Left renal cortex interstitium (tissue), 4 donors: ENCODE data around the gene DCAKD. TPM values are rescaled to one million over a fixed set of nuclear protein-coding genes. Genes with fewer than 3 reads are reported as not detected.

Experiments
- DNase-seq, 4 donors: peaks; one replicate each; pipeline ENCODE4 v3.0.0-alpha.2; 2013; ENCODE audit warnings: low read depth in 4 of 4, low spot score in 2 of 4, missing footprints in 1 of 4
- polyA plus RNA-seq, 4 donors: library from polyadenylated mRNA; unstranded; fragments of 120-200 nt; gene quantifications; one replicate each; pipeline ENCODE4 v1.2.1, GENCODE V29; 2013; ENCODE audit not compliant: insufficient read length in 4 of 4

Gene DCAKD
- polyA plus RNA-seq, 4 donors = 46.3 to 69.4 (median 57.5) TPM

DNA sequence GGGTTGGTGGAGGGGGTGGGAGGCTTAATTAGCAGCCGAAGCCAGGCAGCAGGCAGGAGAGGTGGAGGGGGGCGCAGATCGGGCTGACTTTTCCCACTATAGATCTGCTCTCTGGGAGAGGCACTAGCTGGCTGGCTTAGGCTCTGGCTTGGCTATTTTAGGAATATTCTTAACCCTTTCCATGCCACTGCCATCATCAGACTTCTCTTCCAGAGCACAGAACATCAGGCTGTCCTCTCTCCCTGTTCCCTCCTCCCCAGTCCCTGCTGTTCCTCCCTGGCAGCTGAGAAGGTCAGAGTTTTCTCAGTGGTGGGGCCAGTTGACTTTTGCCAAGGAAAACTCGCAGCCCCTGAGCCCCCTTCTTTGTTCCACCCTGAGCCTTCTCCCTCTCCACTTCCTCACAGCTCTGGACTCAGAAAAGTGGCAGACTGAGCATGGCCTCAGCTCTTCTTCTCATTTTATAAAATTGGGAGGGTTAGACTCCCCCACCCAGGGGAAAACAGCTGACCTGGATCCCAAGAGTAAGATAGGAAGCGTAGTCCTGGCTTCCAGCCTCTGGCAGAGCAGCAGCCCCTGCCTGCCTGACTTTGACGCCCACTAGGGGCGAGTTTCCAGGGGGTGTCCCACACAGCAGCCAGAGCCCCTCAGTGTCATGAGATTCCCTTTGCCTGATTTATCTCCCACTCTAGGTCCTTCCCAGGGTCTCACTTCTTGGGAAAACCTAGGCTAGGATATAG, 73.5 kb downstream of the DCAKD start:
- DNase-seq = no peak

- no peak for DNase-seq
These were observed 74.4 kb downstream of the DCAKD start for GRCh38 chr17:44977065-44977464.

DNA sequence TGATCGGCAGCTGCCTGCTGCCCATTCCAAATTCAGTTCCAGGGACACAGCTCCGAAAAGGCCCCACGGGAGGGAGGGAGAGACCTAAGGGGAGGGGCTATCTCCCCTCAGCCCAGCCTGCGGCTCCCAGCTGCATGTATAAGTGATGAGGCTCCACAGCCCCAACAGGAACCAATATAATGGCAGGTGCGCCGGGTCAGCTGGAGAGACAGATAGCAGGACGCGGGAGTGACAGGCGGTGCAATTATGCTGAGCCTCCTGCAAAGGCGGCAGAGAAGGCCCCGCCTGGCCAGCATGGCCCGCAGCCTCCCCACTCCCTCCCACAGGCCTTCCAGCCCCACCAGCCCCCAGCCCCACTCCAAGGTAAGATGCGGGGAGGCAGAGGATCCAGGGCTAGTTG, 75.2 kb downstream of the DCAKD start:
- DNase-seq = no peak

Other genes starting within 250 kb of the DCAKD start
- 10 to 100 TPM; 21.4 to 27.1 (median 23.8) TPM for gene GJC1, start 221.3 kb downstream of the DCAKD start, polyA plus RNA-seq
- gene HIGD1B, start 203.7 kb downstream of the DCAKD start, polyA plus RNA-seq = 1 to 10 TPM in 3 of 4 donors, under 1 TPM in 1; 0.88 to 1.7 (median 1.2) TPM
- 100 to 1,000 TPM in 2 of 4 donors, 10 to 100 TPM in 2; 93.7 to 126 (median 105) TPM for gene EFTUD2, start 152.2 kb downstream of the DCAKD start, polyA plus RNA-seq
- gene GFAP, start 136.1 kb downstream of the DCAKD start, polyA plus RNA-seq = 1 to 10 TPM in 1 of 4 donors, under 1 TPM in 3; 0.78 to 8.3 (median 0.89) TPM
- 10 to 100 TPM in 3 of 4 donors, 1 to 10 TPM in 1; 7.3 to 20.8 (median 14.3) TPM for gene KIF18B, start 103.9 kb downstream of the DCAKD start, polyA plus RNA-seq
- 1 to 10 TPM; 2.0 to 3.6 (median 3.0) TPM for gene C1QL1, start 83.3 kb downstream of the DCAKD start, polyA plus RNA-seq
- gene NMT1, start 9.7 kb upstream of the DCAKD start, polyA plus RNA-seq = 10 to 100 TPM; 70.3 to 95.5 (median 74.2) TPM
- gene PLCD3, start 80.9 kb upstream of the DCAKD start, polyA plus RNA-seq = 10 to 100 TPM; 21.1 to 38.0 (median 30.0) TPM
- 10 to 100 TPM; 11.4 to 19.0 (median 16.9) TPM for gene ACBD4, start 84.1 kb upstream of the DCAKD start, polyA plus RNA-seq
- gene HEXIM1, start 96.8 kb upstream of the DCAKD start, polyA plus RNA-seq = 10 to 100 TPM; 36.3 to 44.6 (median 43.1) TPM
- 10 to 100 TPM; 11.8 to 19.8 (median 16.6) TPM for gene HEXIM2, start 110.2 kb upstream of the DCAKD start, polyA plus RNA-seq
- 1 to 10 TPM; 4.4 to 7.7 (median 6.7) TPM for gene FMNL1, start 170.3 kb upstream of the DCAKD start, polyA plus RNA-seq
- gene SPATA32, start 210.5 kb upstream of the DCAKD start, polyA plus RNA-seq = under 1 TPM in 3 of 4 donors, not detected in 1; 0.11 to 0.43 (median 0.25) TPM